ENCODE measurements around the gene SHLD1.
"Not testable (repeated sequence)": the region's sequence is repeated elsewhere in the genome, so short reads cannot be mapped to it uniquely, and the experiment has no call there.

SHLD1 gene

DNA sequence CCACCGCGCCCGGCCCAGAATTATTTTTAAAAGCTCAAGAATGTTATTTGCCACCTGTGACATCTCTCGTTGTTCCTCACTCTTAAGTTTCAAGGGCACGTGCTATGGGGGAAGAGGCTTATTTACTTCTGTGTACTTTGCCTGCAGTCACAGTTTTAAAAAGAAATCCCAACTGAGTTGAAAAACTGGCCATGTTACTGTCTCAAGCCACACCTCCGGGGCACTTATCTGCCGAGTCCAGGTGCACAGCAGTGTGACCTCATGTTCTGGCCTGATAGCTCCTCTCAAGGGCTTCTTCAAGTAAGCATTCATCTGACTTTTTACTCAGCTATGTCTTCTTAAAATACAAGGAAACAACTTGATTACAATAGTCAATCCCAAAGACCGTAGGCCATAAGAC, 34.5 kb downstream of the SHLD1 start:
- no peak for DNase-seq

DNA sequence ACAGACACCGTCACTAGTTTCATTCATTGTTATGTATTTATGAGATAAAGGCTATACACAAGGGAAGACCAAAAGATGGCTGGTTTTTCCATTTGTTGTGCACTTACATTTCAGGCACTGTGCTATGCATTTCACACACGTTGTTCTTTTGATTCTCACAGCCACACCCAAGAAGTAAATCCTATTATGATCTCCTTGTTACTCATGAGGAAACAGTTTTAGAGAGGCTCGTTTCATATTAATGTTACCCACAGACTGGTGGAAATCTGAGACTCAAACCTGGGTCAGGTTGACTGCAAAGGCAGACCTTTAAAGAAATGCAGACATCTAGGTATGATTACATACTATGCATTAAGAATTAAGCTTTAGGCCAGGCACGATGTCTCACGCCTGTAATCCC, 34.9 kb downstream of the SHLD1 start:
- DNase-seq = no peak

DNA sequence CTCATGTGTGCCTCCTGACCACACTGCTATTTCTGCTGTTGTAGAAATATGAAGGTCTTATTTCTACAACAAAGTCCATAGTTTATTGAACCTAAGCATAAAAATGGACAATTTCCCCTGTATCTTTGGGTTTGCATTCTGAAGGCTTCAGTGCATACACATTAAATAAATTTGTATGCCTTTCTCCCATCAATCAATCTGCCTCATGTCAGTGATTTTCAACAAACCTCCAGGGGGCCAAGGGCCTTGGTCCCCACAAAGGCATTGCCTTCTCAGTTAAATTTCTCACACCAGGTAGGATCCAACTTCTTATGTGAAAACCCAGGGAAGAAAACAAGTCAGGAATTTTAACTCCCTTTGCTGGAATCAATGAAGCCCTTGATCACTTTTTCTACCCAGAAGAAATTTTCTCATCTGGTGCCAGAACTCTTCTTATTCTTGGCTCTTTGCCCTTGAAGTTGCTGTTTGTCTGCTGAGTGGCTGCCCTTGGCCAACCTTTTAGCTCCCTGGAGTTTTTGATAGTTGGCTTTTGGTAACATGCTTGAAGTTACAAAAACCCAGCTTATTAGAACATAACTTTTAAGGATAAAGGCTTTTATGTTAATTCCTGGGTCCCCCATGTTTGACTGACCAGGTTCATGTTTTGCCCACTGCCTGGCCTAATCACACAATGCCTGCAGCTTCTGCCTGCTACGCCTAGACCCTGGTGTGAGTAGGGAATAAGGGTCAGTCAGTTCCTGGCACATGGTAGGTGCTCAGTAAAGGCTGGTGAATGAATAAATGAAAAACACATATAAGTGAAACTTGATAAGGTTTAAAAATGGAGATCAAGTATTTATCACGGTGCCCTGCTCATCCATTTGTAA, 37.0 kb downstream of the SHLD1 start:
- DNase-seq = no peak

DNA sequence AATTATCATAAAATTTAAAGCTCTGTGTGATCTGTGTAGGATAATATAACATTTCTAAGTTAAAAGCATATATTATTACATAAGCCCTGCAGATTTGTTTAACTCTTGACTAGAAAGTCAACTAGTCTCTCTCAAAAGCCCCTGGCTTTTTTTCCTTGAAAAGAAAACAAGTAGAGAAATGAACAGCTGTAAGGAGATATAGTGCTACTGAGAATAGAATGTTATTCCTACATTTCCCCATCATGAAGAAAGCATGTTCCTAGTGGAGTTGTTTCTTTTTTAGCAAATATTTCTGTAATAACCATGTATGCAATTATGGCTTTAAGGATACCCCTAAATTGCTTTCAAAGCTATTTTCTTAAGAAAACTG, 37.6 kb downstream of the SHLD1 start:
- DNase-seq = no peak

DNA sequence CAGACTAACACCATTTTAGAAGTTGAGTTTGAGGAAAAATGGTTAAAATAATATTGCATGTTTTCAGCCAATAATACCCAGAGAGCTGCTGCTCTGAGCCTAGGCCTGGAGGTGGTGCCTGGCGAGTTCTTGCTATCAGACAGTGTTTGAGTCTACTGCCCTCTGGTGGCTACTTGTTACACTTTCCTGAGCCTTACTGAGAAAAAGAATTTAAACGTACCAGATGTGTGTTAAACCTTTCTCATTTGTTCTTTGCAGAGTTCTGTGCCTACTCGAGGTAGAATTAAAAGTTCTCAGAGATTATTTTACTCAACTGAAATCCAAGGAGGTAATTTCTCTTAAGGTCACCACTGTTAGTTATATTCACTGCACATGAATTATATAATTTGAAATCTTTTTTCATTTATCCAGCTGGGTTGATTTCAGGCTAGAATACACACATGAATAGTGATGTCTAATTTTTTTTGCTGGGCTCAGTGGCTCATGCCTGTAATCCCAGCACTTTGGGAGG, 38.2 kb downstream of the SHLD1 start:
- peak in 1 of 2 donors; percentile 84 for DNase-seq

DNA sequence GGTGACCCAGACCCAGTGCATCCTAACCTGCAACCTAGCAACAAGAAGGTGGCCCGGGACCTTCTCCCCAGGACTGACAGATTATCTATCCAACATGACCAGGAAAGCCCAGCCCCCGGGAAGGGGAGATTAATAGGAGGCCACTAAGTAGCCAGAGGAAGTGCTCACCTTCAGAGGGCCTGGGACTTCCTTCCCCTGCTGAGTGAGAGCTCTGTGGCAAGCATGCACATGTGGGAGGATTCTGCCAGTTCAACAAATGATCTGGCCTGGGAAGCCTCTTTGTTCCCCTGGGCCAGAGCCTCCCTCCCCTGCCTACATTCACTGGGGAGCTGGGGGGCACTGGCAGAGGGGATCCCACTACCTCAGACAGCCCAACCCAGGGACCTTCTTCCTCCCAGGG, 39.6 kb downstream of the SHLD1 start:
- no peak for DNase-seq

DNA sequence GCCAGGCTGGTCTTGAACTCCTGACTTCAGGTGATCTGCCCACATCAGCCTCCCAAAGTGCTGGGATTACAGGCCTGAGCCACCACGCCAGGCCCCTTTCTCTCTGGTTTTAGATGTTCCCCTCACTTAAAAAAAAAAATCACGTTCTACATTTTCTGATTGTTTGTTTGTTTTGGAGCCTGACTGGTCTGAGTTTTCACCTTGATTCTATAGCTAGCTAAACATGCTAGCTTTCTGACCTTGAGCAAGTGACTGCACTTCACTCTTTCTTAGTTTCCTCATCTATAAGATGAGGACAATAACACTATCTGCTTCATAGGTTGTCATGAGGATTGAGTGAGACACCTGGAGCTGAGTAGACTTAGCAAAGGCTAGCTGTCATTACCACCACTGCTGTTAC, 43.7 kb downstream of the SHLD1 start:
- DNase-seq = no peak

DNA sequence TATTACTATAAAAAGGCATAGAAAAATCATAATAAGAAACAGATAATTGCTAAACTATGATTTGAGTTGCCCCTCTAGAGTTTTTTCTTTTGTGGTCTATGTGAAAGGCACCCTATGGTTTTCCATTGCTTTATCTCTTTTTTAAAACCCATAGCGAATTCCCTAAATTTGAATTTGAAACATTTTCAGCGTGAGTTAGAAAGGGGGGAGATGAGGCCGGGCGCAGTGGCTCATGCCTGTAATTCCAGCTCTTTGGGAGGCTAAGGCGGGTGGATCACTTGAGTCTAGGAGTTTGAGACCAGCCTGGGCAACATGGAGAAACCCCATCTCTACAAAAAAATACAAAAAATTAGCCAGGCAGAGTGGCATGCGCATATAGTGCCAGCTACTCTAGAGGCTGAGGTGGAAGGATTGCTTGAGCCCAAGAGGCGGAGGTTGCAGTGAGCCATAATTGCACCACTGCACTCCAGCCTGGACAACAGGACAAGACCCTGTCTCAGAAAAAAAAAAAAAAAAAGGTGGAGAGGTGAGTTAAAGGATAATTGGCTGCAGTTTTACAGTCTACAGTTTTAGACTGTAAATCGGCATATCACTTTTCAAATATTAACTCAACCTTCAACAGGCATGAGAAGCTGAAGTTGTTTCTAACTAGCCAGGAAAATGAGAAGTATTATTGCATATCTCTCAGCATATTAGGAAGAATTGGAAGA, 46.3 kb downstream of the SHLD1 start:
- DNase-seq = no peak

DNA sequence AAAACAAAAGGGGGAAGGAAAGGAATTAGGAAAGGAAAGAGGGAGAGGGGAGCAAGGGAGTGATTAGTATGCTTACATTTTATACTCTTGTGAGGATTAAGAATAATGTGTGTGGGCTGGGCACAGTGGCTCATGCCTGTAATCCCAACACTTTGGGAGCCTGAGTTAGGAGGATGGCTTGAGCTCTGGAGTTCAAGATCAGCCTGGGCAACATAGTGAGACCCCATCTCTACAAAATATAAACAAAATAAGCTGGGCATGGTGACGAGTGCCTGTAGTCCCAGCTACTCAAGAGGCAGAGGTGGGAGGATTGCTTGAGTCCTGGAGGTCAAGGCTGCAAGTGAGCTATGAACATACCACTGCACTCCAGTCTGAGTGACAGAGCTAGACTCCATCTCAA, 47.0 kb downstream of the SHLD1 start:
- no peak for DNase-seq

DNA sequence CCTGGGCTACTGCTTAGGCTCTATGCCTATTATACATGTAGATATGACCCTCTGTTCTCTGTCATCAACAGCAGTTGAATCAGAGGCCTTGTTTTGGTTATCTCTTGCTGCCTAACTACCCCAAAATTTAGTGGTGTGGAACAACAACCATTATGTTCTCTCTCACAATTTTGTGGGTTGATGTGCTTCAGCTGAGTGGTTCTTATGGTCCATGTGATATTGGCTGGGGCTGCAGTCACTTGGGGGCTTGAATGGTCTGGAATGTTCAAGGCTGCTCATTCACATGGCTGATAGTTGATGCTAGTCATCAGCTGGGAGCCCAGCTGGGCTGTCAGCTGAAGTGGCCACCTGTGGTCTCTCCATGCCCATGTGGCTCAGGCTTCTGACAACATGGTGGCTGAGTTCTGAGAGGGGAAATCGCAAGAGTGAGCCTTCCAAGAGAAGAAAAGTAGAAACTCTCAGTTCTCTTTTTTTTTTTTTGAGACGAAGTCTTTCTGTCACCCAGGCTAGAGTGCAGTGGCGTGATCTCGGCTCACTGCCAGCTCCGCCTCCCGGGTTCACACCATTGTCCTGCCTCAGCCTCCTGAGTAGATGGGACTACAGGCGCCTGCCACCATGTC, 47.8 kb downstream of the SHLD1 start:
- no peak for DNase-seq

DNA sequence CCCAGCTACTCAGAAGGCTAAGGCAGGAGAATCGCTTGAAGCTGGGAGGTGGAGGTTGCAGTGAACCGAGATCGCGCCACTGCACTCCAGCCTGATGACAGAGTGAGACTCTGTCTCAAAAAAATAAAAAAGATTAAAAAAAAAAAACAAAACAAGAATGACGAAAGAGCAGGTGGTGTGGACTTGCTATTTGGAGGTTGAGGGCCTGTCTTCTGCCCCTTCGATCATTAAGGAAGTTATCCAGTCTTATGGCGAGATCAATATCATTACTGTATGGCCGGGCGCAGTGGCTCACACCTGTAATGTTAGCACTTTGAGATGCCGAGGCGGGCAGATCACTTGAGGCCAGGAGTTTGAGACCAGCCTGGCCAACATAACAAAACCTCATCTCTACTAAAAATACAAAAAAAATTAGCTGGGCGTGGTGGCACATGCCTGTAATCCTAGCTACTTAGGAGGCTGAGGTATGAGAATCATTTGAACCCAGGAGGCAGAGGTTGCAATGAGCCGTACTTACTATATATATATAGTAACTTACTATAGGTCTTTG, 53.6 kb downstream of the SHLD1 start:
- DNase-seq = not testable (repeated sequence)

DNA sequence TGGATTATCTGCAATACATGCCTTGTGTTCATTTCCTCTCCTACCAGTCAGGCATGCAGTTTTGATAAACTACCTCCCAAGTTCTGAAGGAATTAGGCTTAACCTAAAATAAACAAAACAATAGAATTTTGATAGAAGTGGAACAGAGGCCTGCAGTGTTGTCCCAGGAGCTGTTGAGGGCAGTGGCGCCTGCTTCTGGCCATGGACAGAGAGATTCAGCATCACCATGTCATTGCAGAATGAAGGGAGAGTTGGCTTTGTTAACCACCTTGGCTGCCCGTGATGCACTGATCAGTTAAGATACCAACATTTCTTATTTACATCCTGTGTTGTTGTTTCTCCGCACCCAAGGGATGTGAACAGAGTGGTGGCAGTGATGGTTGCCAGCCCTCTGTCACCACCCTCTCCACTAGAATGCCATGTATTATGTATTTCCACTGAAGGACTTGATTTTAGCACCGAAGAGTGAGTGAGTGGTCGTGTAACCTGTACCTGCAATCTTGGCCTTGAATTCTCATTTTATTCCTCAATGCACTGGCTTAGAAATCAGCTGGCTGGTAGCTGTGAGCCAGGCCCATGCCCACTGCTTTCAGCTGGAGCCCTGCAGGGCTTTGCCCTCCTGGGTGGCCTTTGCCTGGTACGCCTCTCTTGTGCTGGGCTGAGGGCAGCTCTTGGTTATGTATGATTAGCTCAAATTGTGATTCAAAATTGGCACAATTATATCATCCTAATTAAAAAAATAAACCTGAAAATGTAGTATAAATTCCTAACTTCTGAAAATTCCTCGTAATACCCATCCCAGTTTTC, 56.5 kb downstream of the SHLD1 start:
- no peak for DNase-seq

DNA sequence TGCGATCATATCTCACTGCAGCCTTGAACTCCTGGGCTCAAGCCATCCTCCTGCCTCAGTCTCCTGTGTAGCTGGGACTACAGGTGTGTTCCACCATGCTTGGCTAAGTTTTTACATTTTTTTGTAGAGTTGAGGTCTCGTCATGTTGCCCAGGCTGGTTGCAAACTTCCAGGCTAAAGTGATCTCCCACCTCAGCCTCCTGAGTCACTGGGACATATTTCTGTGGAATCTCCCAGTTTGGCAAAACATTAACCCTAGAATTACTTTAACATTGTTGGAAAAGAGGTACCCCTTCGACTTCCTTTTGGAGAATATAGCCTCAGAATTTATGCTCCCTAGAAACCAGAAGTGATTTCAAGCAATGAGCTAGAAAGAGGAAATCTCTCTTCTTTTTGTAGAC, 57.2 kb downstream of the SHLD1 start:
- no peak for DNase-seq

DNA sequence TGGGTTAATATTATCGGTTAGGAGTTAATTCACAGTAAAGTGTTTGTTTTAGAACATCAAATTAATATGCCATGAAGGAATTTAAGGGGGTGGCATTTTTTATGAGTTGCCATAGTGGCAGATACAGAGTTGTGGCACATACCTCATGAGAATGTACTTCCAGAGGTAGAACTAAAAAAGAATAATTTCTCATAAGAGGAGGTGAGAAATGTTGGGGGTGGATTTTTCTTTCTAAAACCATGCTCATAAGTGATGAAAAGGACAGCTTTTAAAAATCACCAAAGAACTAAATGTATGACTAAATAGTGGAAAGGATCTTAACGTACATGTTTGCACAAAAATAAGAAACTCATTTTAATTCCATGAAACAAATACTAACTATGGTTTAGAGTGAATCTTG, 58.7 kb downstream of the SHLD1 start:
- no peak for DNase-seq

DNA sequence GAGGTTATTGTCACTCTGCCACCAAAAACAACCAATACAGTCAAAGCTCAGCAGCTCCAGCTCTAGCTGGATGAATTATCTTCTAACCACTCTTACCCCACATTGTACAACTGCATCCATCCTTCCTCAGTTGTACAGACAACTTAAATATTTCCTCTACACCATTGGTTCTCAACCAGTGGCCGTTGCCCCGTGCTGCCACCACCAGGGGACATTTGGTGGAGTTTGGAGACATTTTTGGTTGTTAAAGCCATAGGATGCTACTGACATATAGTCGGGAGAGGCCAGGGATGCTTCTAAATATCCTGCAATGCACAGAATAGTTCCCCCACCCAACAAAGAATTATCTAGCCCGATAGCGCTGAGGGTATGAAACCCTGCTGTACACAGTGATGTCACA, 59.3 kb downstream of the SHLD1 start:
- DNase-seq = no peak

DNA sequence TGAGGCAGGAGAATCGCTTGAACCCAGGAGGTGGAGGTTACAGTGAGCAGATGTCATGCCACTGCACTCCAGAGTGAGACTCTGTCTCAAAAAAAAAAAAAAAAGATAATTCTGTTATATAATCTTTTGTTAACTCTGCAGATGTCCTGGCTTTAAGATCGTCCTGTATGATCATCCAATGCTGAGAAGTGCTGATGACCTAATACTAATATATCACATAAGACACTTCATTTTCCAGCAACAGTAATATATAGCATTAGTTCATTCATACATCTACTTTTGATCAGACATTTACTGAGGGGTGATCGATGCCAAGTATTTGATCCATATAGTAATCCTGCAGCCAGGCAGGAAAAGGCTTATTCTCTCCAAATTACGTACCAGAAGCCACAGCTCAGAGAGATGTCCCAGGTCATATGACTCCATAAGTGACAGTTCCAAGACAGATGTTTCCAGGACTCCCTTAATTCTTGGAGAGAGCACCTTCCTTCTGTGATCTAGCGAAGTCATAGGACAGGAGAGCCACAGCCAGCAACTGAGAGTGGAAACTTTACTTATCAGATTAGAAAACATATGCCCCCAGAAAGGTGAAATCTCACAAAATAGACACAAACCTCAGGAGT, 60.7 kb downstream of the SHLD1 start:
- DNase-seq = no peak

DNA sequence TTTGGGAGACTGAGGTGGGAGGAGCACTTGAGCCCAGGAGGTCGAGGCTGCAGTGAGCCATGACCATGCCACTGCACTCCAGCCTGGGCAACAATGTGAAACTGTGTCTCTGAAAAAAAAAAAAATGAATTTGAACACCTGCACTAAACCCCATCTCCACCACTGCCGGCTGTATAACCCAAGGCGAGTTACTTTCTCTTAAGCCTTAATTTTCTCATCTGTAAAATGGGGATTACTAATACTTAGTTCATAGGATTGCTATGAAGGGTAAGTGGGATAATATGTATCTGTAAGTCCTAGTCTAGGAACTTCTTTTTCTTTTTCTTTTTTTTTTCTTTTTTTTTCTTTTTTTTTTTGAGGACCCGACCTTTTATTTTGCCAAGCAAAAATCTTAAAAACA, 61.5 kb downstream of the SHLD1 start:
- no peak for DNase-seq

DNA sequence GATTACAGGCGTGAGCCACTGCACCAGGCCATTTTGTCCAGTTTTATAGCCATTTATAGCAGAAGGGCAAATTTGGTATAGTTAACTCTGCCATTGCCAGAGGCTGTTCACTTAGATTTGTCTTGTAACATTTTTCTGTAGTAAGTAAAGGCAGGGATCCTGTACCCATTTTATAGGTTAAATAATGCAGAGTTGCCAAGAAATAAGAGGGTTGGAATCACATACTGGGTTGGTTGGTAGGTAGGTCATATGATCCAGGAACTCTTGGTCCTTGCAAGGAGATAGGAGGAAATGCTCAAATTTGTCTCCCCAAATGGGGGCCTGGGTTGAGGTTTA, 68.1 kb downstream of the SHLD1 start:
- DNase-seq = no peak

DNA sequence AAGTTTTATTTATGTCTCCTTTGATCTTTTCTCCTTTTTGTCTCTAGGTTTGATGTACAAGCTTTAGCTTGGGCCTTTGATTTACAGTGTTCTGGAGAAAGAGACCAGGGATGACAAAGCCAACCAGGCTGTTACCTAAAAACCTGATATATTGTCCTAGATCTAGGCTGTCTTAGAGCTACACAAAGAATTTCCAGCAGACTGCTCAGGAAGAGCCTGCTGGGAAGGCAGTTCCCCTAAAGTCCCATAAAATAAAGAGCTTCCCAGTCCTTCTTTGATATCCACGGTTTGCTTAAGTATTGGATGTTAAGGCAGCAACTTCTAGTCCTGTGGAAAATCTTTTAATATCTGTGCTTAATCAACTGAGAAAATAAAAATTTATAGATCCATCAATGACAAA, 70.5 kb downstream of the SHLD1 start:
- DNase-seq = no peak

DNA sequence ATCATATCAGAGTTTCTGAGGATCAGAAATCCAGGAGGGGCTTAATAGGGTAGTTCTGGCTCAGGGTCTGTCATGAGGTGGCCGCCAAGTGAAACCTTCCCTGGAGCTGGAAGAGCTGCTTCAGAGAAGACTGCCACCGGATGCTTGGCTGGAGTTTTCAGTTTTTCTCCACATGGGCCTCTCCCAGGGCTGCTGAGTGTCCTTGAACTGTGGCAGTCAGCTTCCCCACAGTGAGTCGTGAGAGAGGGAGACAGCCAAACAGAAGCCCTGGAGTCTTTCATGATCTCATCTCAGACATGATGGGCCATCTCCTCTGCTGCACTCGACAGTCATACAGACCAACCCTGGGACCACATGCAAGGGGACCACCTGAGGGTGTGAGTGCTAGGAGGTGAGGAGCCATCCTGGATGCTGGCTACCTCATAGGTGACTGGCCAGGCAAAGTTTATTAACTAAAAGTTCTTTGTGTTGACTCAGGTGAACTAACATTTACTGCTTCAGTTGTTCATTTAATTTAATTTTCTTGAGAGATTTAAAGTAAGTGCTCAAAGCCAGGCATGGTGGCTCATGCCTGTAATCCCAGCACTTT, 71.5 kb downstream of the SHLD1 start:
- no peak for DNase-seq

DNA sequence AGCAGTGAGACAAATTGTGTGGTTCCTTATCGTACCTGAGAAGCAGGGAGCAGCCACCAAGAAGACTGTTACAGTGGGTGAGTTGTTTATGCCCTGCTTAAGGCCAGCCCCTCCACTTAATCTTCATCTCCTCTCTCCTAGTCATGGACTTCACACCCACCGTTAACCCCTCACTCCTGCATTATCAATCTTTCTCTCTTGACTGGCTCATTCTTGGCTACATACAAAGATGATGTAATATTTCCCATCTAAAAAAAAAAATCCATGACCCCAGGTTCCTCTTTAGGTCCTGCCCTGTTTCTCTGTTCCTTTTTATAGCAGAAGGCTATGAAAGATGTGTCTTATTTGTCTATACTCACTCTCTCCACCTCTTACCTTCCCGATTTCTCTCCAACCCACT, 72.4 kb downstream of the SHLD1 start:
- DNase-seq = peak in 1 of 2 donors; percentile 7

DNA sequence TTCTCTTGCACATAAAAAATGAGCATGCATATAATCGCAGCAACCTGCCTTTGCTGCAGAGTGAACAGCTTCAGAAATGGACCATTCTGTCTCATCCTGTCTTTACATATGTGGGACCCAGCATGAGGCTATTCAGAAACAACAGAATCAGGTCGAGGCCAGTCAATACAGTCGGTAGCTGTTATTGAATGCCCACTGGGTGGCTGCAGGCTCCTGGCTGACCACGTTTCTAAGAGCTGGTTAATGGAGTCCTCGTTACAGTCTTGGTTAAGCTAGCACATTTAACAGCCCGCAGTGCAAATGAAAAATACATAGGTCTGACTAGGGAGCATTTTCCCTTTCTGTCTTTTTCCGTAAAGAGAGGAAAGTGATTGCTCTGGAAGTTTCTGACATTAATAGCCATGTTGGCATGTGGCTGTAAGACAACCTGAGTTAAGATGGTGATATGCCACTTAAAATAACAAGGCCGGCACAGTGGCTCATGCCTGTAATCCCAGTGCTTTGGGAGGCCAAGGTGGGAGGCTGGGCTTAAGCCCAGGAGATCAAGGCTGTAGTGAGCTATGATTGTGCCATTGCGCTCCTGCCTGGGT, 75.0 kb downstream of the SHLD1 start:
- DNase-seq = no peak

Data from bone marrow (tissue), 2 donors.